DMS114 treated with DMSO at 0.1 percent for 48 hours (cell line): ENCODE data around the gene PLEKHA4.
"Not testable (repeated sequence)": the region's sequence is repeated elsewhere in the genome, so short reads cannot be mapped to it uniquely, and the experiment has no call there.

ENCODE experiments used
- DNase-seq: peaks from one replicate; lab custom pipeline; 2025; ENCODE audit not compliant: unreplicated experiment; lab: John Stamatoyannopoulos, UW

Gene PLEKHA4

DNA sequence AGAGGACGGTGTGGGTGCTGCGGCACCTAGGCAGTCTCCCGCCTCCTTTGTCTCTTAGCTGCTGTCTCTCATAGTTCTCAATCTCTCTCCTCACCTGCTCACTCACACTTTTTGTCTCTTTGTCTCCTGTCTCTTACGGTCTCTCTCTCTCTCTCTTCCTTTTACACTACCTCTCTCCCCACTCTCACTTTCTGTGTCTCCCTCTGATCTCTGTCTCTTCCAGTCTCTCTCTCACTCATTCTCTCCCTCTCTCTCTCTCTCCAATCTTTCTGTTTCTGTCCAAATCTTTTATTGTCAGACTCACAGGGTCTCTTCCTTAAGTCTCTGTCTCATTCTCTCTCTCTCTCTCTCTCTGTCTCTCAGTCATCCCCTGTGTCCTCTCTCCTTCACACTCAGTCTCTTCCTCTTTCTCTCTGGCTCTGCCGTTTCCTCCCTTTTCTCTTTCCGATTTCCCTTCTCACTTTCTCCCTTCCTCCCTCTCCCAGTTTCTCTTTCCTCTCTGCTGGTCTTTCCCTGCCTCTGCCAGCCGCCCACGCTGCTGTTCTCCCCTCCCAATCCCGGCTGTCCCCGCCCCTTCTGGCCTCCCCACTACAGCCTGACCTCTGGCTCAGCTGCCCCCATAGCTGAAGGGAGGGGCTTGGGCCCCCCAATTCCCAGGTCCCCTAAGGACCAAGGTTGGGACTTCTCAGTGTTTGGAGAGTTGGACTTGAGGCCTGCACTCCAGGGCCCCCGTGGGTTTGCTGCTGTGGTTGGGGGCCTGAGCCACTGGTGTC, at the start of gene PLEKHA4:
Gene PLEKHA4, minus strand, starts transcription at position 504 of the 773 bp plus-strand sequence. CDS start 997 bp downstream, outside the sequence.
- no peak for DNase-seq

GRCh38 chr19:48918071-48918470, 49.7 kb upstream of the PLEKHA4 start:
- DNase-seq, result no peak

DNA sequence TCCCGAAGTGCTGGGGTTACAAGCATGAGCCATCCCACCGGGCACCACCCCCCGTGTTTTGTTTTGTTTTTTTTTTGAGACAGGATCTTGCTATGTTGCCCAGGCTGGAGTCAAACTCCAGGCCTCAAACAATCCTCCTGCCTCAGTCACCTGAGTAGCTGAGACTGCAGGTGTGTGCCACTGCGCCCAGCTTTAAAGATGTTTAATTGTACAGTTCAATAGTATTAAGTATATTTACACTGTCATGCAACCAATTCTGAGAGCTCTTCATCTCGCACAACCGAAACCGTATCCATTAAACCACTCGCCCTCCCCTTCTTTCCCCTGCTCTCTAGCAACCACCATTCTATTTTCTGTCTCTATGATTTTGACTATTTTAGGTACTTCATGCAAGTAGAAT, 47.3 kb upstream of the PLEKHA4 start:
- no peak for DNase-seq

DNA sequence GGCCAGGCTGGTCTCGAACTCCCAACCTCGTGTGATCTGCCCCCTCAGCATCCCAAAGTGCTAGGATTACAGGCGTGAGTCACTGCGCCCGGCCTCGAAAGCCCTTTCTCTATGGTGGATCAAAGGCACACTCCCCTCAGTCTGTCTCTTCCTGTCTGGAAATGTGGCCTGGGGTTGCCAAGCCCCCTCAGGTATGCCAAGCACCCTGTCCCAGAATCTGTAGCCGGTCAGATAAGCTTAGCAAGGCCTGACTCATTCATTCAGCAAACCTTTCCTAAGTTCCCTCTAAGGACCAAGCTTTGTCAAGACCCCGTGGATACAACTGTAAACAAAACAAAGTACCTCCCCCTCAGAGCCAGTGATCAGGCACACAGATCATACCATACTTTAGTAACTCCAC, 45.8 kb upstream of the PLEKHA4 start:
- DNase-seq, result no peak

DNA sequence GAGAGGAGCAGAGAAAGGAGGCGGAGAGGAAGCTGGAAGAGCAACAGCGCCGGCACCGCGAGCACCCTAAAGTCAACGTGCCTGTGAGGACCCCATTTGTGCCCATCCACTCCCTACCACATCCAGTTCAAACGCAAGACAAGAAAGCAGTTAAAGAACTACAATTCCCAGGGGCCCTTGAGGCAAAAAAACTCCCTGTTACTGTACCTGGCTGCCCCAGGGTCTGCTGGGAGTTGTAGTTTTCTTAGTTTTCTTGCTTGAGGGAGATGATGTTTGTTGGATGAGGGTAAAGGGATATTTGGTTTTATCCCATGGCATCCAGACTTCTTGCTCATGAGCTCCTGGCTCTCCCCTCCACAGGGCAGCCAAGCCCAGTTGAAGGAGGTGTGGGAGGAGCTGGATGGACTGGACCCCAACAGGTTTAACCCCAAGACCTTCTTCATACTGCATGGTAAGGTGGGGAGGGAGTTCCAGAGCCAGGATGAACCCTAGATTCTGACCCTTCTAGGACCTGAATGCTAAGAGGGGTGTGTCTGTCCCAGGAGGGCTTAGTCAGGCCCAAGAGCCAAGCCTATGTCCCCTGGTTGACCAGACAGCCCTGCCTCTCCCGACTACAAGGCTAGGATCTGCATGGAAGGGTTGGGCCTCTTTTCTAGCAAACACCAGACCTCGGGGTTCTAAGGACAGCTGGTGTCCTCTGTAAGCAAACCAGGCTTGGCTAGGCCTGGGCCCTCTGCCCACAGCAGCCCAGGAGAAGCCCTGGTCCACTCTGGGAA, 44.9 kb upstream of the PLEKHA4 start:
- DNase-seq, result peak; percentile 17

GRCh38 chr19:48910803-48911202, 42.4 kb upstream of the PLEKHA4 start:
- no peak for DNase-seq

GRCh38 chr19:48909424-48910077, 41.1 kb upstream of the PLEKHA4 start:
- DNase-seq, result not testable (repeated sequence)

- no peak for DNase-seq
These were observed 39.3 kb upstream of the PLEKHA4 start for GRCh38 chr19:48907671-48908070.

DNA sequence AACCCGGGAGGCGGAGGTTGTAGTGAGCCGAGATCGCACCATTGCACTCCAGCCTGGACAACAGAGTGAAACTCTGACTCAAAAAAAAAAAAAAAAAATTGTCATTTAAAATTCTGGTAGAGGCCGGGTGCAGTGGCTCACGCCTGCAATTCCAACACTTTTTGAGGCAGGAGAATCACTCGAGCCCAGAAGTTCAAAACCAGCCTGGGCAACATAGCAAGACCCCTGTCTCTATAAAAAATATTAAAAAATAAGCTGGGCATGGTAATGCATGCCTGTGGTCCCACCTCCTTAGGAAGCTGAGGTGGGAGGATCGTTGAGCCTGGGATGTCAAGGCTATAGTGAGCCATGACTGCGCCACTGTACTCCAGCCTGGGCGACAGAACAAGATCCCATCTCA, 37.9 kb upstream of the PLEKHA4 start:
- DNase-seq, result no peak

DNA sequence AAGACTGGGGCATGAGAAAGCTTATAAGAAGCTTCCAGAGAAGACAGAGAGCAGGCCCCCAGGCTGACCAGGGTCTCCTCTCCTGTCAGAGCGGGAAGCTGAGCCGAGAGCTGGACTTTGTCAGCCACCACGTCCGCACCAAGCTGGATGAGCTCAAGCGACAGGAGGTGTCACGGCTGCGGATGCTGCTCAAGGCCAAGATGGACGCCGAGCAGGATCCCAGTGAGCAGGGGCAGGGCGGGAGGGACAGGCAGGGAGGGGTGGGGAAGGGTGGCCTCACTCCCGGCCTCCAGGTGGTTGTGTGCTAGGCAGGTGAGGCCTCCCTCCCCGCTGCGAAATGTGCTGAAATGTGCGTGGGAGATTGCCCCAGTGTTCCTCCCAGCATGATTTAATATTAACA, 37.2 kb upstream of the PLEKHA4 start:
- no peak for DNase-seq

DNA sequence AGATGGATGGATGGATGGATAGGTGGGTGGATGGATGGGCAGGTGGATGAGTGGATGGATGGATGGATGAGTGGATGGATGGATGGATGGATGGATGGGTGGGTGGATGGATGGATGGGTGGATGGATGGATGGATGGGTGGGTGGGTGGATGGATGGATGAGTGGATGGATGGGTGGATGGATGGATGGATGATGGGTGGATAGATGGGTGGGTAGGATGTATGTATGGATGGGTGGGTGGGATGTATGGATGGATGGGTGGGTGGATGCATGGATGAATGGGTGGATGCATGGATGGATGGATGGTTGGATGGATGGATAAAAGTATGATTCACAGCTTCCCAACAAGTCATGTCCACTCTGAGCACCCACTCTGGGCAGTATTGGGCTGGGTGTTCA, 35.4 kb upstream of the PLEKHA4 start:
- not testable (repeated sequence) for DNase-seq

DNA sequence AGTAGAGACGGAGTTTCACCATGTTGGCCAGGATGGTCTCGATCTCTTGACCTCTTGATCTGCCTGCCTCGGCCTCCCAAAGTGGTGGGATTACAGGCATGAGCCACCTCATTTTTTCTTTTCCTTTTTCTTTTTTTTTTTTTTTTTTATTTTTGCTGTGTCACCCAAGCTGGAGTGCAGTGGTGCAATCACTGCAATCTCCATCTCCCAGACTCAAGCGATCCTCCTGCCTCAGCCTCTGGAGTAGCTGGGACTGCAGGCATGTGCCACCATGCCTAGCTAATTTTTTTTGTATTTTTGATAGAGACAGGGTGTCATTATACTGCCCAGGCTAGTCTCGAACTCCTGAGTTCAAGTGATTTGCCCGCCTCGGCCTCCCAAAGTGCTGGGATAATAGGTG, 33.9 kb upstream of the PLEKHA4 start:
- DNase-seq, result not testable (repeated sequence)

- DNase-seq, result peak; percentile 11
These were observed 32.3 kb upstream of the PLEKHA4 start for GRCh38 chr19:48900477-48901406.

GRCh38 chr19:48899781-48900476, 31.5 kb upstream of the PLEKHA4 start, which contains the start of gene NUCB1:
NUCB1 (plus strand) TSS chr19:48900312; CDS start chr19:48900797, 485 bp downstream.
- peak; percentile 84 for DNase-seq

DNA sequence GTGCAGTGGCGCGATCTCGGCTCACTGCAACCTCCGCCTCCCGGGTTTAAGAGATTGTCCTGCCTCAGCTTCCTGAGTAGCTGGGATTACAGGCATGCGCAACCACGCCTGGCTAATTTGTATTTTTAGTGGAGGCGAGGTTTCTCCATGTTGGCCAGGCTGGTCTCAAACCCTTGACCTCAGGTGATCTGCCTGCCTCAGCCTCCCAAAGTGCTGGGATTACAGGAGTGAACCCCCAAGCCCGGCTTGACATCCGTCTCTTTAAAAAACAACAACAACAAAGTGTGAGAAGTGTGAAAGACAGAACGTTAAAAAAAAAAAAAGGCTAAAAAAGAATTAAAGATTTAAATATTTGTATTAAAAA, 31.0 kb upstream of the PLEKHA4 start:
- not testable (repeated sequence) for DNase-seq

- no peak for DNase-seq
These were observed 28.8 kb upstream of the PLEKHA4 start for GRCh38 chr19:48897181-48897580.

- peak; percentile 13 for DNase-seq
These were observed 27.8 kb upstream of the PLEKHA4 start for GRCh38 chr19:48896191-48896720.

GRCh38 chr19:48895226-48895625, 26.8 kb upstream of the PLEKHA4 start:
- no peak for DNase-seq

DNA sequence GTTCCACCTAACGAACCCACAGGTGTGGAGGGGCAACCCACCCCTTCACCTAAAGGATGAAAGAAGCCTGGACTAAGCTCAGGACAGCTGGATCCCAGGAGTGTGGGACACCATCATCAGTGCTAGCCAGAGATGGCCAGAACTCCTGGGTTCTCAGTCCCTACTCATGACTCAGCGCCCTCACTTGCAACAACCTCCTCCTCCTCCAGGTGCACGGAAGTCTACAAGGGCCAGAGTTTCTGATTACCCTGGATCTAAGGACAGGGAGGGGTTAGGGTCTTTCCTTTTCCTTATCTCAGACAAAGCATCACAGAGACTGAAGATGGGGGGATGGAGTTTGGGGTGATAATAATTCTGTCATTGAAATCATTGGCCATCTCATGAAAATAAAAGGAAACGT, 22.1 kb upstream of the PLEKHA4 start:
- DNase-seq, result no peak

DNA sequence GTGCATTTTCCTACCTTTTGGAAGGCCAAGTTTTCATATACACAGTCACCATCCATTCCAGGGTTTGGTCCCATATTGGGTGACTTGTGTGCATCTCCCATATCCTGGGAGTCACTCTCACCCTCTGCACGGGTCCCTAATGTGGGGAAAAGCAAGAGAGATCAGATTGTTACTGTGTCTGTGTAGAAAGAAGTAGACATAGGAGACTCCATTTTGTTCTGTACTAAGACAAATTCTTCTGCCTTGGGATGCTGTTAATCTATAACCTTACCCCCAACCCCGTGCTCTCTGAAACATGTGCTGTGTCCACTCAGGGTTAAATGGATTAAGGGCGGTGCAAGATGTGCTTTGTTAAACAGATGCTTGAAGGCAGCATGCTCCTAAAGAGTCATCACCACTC, 21.1 kb upstream of the PLEKHA4 start:
- DNase-seq, result not testable (repeated sequence)
